CD4-positive, CD25-positive, alpha-beta regulatory T cell (primary cell): ENCODE data around the gene WDR27. TPM values are rescaled to one million over a fixed set of nuclear protein-coding genes. Genes with fewer than 3 reads are reported as not detected.
"Not testable (repeated sequence)": the region's sequence is repeated elsewhere in the genome, so short reads cannot be mapped to it uniquely, and the experiment has no call there.

Experiments
- ATAC-seq, 2 donors: fragments of 150-1000 bp; cut with Tn5 transposase; one replicate each; pipeline ENCODE4 v1.10.0; 2021; ENCODE audit warnings: low read depth in 2 of 2, moderate number of reproducible peaks in 2 of 2, moderate library complexity in 1 of 2
- DNase-seq, 3 donors: peaks; one replicate each; pipeline versions ENCODE4 v3.0.0 to v3.0.0-alpha.2; 2012 to 2022; ENCODE audit warnings: mixed read lengths in 1 of 3
- H3K27ac ChIP-seq: one replicate; pipeline ENCODE4 v1.7.0; 2013; ENCODE audit warnings: mild to moderate bottlenecking, low read length; ENCODE audit not compliant: insufficient read depth, poor library complexity, severe bottlenecking
- H3K27me3 ChIP-seq: one replicate; pipeline ENCODE4 v1.7.0; 2013; ENCODE audit warnings: low read length; ENCODE audit not compliant: control insufficient read depth, insufficient read depth
- H3K36me3 ChIP-seq: one replicate; pipeline ENCODE4 v1.7.0; 2013; ENCODE audit warnings: mild to moderate bottlenecking, low read length, moderate library complexity; ENCODE audit not compliant: control insufficient read depth, insufficient read depth
- H3K4me1 ChIP-seq: 2 replicates; pipeline ENCODE4 v1.7.0; 2013; ENCODE audit warnings: mild to moderate bottlenecking, low read length; ENCODE audit not compliant: insufficient read depth, control insufficient read depth, poor library complexity, severe bottlenecking
- H3K4me3 ChIP-seq: one replicate; pipeline ENCODE4 v1.7.0; 2013; ENCODE audit warnings: low read depth, mild to moderate bottlenecking, low read length, moderate library complexity
- H3K9me3 ChIP-seq, 2 experiments: 1 replicate in 1 of 2; 2 replicates in 1 of 2; pipeline ENCODE4 v1.7.0; 2013; ENCODE audit warnings: low read length in 2 of 2, mild to moderate bottlenecking in 1 of 2, moderate library complexity in 1 of 2; ENCODE audit not compliant: control insufficient read depth in 2 of 2
- H3K27ac Mint-ChIP-seq, 3 donors: one replicate each; pipeline ENCODE4 v1.8.0; 2020 to 2022; ENCODE audit warnings: mild to moderate bottlenecking in 3 of 3, mixed read lengths in 3 of 3, moderate library complexity in 2 of 3
- H3K27me3 Mint-ChIP-seq: one replicate; pipeline ENCODE4 v1.8.0; 2022; ENCODE audit warnings: mild to moderate bottlenecking, mixed read lengths
- H3K36me3 Mint-ChIP-seq: one replicate; pipeline ENCODE4 v1.8.0; 2020; ENCODE audit warnings: mixed read lengths
- H3K4me1 Mint-ChIP-seq, 4 donors: one replicate each; pipeline ENCODE4 v1.8.0; 2020 to 2022; ENCODE audit warnings: mixed read lengths in 4 of 4, mild to moderate bottlenecking in 1 of 4
- H3K4me3 Mint-ChIP-seq, 4 donors: one replicate each; pipeline ENCODE4 v1.8.0; 2020 to 2022; ENCODE audit warnings: mild to moderate bottlenecking in 4 of 4, mixed read lengths in 4 of 4, moderate library complexity in 3 of 4
- H3K9me3 Mint-ChIP-seq, 7 donors: one replicate each; pipeline ENCODE4 v1.8.0; 2020 to 2022; ENCODE audit warnings: mixed read lengths in 7 of 7, mild to moderate bottlenecking in 3 of 7, moderate library complexity in 2 of 7
- polyA plus RNA-seq, 4 donors: library from polyadenylated mRNA; unstranded; fragments of 300-500 nt; fragmentation: Illumina TruSeq; gene quantifications; one replicate each; pipeline ENCODE4 v1.2.3, GENCODE V29; 2021
- total RNA-seq: library from RNA; stranded (reverse); gene quantifications from one replicate; pipeline ENCODE4 v1.2.3, GENCODE V29; 2022

The WDR27 gene
- total and polyA plus RNA-seq, 5 donors from 2014 or later, result 3.7 to 30.7 (median 5.1) TPM

DNA sequence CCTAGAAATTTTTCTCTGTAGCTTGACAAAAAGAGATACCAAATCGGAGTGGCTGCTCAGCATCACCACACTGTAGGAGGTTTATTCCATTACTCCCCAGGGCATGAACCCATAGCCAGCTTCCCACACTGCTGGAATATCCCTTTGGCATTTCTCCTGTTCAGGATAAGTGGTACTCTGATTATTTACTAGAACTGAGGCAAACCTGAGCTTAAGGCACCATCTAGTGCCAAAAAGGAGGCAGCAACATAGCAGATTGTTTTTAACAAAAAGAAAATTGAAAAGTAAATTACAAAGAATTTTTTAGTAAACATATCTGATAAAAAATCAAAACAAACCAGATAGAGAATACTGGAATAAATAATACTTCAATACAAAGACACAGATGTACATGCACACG, 181.7 kb downstream of the WDR27 start:
- no peaks in the 10 kb centered on the region for H3K36me3 ChIP-seq
- peaks cover 3 to 11% of the 10 kb centered on the region in 2 experiments for H3K9me3 ChIP-seq
- Mint-ChIP-seq H3K27ac (no peak overlapping the region), H3K36me3 (peaks cover 18% of the 10 kb centered on the region), H3K4me3 (no peak overlapping the region), H3K4me1 (no peaks in the 10 kb centered on the region), H3K27me3 (no peaks in the 10 kb centered on the region), H3K9me3 (peaks cover 0 to 27% (median 9%) of the 10 kb centered on the region in 7 donors)
- ATAC-seq, result no peak
- no peaks in the 10 kb centered on the region for H3K4me1 ChIP-seq
- DNase-seq, result no peak
- no peak overlapping the region for H3K4me3 ChIP-seq
- no peak overlapping the region for H3K27ac ChIP-seq
- no peaks in the 10 kb centered on the region for H3K27me3 ChIP-seq

DNA sequence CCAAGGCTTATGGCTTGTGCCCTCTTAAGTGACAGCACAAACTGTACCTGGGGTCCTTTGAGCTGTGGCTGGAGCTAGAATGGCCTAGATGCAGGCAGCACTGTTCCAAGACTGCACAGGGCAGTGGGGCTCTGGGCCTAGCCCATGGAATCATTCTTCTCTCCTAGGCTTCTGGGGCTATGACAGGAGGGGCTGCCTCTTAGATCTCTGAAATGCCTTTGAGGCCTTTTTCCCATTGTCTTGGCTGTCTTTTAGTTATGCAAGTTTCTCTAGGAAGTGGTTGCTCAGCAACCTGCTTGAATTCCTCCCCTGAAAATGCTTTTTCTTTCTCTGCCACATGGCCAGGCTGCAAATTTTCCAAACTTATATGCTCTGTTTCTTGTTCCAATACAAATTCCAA, 183.4 kb downstream of the WDR27 start:
- no peaks in the 10 kb centered on the region for H3K27me3 Mint-ChIP-seq
- H3K9me3 Mint-ChIP-seq, result peaks cover 0 to 27% (median 9%) of the 10 kb centered on the region in 7 donors
- Histone ChIP-seq H3K9me3 (peaks cover 3 to 11% of the 10 kb centered on the region in 2 experiments), H3K36me3 (no peaks in the 10 kb centered on the region), H3K27ac (no peak overlapping the region), H3K27me3 (no peaks in the 10 kb centered on the region), H3K4me3 (no peak overlapping the region), H3K4me1 (no peaks in the 10 kb centered on the region)
- DNase-seq (no peak), ATAC-seq (no peak)
- H3K27ac Mint-ChIP-seq, result no peak overlapping the region
- no peak overlapping the region for H3K4me3 Mint-ChIP-seq
- peaks cover 18% of the 10 kb centered on the region for H3K36me3 Mint-ChIP-seq
- H3K4me1 Mint-ChIP-seq, result no peaks in the 10 kb centered on the region

DNA sequence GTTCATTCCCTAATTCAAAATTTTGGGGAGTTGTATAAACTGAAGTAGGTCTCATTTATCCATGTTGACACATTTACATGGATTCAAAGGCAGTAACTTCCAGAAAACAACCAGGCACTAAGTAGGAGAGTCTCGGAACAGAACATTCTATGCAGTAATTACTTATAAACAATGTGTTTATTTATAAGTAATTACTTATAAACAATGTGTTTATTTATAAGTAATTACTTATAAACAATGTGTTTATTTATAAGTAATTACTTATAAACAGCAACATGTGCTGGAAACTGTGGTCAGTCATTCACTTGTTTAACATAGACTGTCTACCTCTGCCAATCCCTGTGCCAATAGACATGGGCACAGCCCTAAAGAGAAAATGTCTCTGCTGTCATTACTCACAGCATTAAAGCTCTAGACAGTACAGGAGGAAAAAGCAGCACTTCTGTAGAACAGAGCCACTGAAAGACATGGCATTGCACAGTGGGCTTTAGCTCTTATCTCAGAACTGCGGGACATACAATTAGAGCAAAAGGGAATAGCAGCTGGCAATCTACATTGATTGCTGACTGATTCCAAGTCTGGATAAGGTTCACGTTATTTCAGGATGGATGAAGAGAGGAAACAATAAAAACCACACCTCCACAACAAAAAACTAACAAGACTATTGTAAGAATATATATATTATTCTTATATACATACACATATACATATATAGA, 188.2 kb downstream of the WDR27 start:
- no peak overlapping the region for H3K27ac Mint-ChIP-seq
- no peak overlapping the region for H3K4me3 ChIP-seq
- H3K9me3 ChIP-seq, result peaks cover 3 to 7% of the 10 kb centered on the region in 2 experiments
- H3K4me1 ChIP-seq, result no peaks in the 10 kb centered on the region
- H3K27me3 Mint-ChIP-seq, result no peaks in the 10 kb centered on the region
- no peaks in the 10 kb centered on the region for H3K27me3 ChIP-seq
- peaks cover under 1% of the 10 kb centered on the region for H3K36me3 Mint-ChIP-seq
- no peak for DNase-seq
- H3K27ac ChIP-seq, result no peak overlapping the region
- no peak for ATAC-seq
- H3K4me1 Mint-ChIP-seq, result no peaks in the 10 kb centered on the region
- H3K36me3 ChIP-seq, result no peaks in the 10 kb centered on the region
- peaks cover 0 to 10% (median 2%) of the 10 kb centered on the region in 7 donors for H3K9me3 Mint-ChIP-seq
- H3K4me3 Mint-ChIP-seq, result no peak overlapping the region

DNA sequence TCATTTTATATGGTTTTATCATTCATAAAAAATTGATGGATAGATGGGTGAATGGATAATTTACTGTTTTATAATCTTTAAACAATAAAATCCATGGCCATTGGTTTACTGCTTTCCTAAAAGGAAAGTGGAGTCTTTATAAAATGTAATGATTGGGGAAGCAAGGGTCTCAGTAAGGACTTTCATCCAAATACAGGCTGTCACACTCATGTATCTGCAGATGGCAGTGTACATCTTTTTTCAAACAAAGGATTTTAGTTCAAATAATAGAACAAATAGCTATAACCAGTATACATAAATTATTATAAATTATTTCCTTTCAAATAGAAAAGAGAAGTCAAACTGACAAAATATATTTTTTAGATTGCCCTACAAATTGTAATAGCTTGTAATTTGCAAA, 190.0 kb downstream of the WDR27 start:
- H3K36me3 ChIP-seq, H3K4me3 Mint-ChIP-seq, H3K9me3 ChIP-seq, H3K27ac Mint-ChIP-seq, H3K27me3 Mint-ChIP-seq, H3K36me3 Mint-ChIP-seq, H3K4me3 ChIP-seq, H3K27ac ChIP-seq, H3K27me3 ChIP-seq, H3K4me1 Mint-ChIP-seq, DNase-seq, ATAC-seq, H3K9me3 Mint-ChIP-seq, H3K4me1 ChIP-seq: not testable (repeated sequence)

DNA sequence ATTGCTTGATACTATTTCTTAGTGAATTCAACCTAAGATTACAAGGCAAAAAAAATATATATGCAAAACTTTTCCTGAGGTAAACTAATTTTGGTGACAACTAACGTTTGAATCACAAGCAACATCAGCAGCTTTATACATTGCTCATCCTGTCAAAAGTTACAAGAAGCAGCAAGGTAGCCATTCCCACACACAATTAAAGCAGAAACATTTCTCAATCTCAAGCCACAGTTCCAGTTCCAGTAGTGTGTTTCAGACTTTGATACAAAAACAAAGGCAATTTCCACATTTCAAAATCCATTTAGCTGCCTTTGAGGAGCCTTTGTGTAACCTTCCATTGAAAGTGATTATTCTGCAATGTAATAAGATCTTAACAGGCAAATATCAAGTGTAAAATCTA, 191.0 kb downstream of the WDR27 start:
- no peaks in the 10 kb centered on the region for H3K9me3 ChIP-seq
- no peak overlapping the region for H3K27ac ChIP-seq
- Mint-ChIP-seq H3K36me3 (no peaks in the 10 kb centered on the region), H3K4me1 (no peaks in the 10 kb centered on the region), H3K9me3 (peaks cover 0 to 8% (median 4%) of the 10 kb centered on the region in 7 donors), H3K27me3 (no peaks in the 10 kb centered on the region), H3K4me3 (no peak overlapping the region), H3K27ac (no peak overlapping the region)
- no peak overlapping the region for H3K4me3 ChIP-seq
- no peak for DNase-seq
- H3K4me1 ChIP-seq, result no peaks in the 10 kb centered on the region
- H3K27me3 ChIP-seq, result no peaks in the 10 kb centered on the region
- ATAC-seq, result no peak
- H3K36me3 ChIP-seq, result no peaks in the 10 kb centered on the region

DNA sequence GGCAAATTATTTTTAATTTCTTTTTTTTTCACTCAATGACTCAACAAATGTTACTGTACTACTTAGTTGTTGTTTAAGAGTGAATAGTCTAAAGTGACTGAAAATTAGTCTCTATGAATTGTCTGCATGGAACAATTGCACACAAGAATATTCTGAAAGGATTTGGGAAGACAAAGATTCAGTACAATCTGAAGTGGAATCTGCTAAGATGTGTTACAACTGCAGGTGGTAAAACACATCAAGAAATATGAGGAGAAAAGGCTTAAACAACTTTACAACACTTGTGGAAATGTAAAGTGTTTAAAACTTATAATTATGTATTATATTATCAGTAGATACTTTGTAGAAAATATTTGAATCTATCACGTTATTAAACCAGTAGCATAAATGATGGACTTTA, 193.4 kb downstream of the WDR27 start:
- ATAC-seq, result no peak
- H3K9me3 Mint-ChIP-seq, result peaks cover 0 to 8% (median 0%) of the 10 kb centered on the region in 7 donors
- Histone ChIP-seq H3K27me3 (no peaks in the 10 kb centered on the region), H3K4me1 (no peaks in the 10 kb centered on the region), H3K4me3 (no peak overlapping the region), H3K36me3 (no peaks in the 10 kb centered on the region), H3K27ac (no peak overlapping the region), H3K9me3 (no peaks in the 10 kb centered on the region)
- no peak overlapping the region for H3K27ac Mint-ChIP-seq
- H3K27me3 Mint-ChIP-seq, result no peaks in the 10 kb centered on the region
- H3K4me3 Mint-ChIP-seq, result no peak overlapping the region
- H3K36me3 Mint-ChIP-seq, result no peaks in the 10 kb centered on the region
- H3K4me1 Mint-ChIP-seq, result no peaks in the 10 kb centered on the region
- no peak for DNase-seq

DNA sequence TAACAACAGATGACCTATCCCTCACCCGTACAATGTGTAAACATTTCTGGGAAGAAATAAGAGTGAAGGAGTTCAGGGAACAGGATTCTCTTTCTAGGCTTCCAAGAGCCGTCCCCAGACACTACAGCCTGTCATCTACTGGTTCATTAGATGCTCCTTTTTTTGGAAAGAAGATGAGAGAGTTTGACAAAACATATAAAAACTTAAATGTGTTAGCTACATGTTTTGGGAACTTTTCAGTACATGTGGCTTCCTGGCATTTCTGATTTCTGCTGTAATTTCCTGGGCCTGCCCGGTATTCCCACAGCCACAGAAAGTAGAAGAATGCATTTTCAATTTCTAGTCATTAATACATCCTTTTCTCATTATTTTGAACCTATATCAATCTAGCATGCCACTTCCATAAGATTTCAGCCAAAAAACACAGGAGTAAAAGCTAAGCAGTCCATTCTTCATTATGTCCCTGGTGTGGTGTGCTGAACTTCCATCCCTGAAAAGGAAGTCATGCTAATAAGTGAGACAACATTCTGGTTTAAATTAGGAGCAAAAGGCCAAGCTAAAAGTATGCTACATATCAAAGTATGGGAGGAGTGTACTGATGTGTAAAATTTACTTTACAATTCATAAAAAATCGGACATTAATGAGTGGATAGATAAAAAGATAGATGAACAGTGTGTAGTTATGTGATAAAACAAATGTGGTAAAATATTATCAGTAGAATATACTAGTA, 198.2 kb downstream of the WDR27 start:
- Mint-ChIP-seq H3K4me3 (no peak overlapping the region), H3K9me3 (peaks cover 0 to 8% (median 0%) of the 10 kb centered on the region in 7 donors), H3K27ac (no peak overlapping the region), H3K4me1 (no peaks in the 10 kb centered on the region), H3K27me3 (no peaks in the 10 kb centered on the region), H3K36me3 (no peaks in the 10 kb centered on the region)
- Histone ChIP-seq H3K27me3 (no peaks in the 10 kb centered on the region), H3K4me3 (no peak overlapping the region), H3K36me3 (no peaks in the 10 kb centered on the region), H3K4me1 (no peaks in the 10 kb centered on the region), H3K9me3 (no peaks in the 10 kb centered on the region), H3K27ac (no peak overlapping the region)
- ATAC-seq, result no peak
- no peak for DNase-seq

DNA sequence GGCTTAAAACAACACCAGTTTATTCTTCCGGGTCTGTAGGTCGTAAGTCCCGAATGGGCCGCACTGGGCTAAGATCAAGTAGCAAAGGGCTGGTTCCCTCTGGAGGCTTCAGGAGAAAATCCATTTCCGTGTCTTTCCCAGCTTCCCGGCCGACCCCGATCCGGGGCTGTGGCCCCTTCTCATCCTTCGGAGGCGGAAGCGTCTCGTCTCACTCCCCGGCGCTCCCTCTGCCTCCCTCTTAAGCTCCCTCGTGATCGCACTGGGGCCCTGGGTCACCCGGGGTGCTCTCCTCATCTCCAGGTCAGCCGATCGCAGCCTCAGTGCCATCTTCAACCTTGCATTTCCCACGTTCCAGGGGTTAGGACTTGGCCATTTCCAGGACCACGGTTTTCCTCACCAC, 199.4 kb downstream of the WDR27 start:
- Mint-ChIP-seq H3K4me3 (no peak overlapping the region), H3K9me3 (no peaks in the 10 kb centered on the region)
- DNase-seq, result no peak

More for the DNA sequence above, 199.4 kb downstream of the WDR27 start:
- Histone ChIP-seq H3K4me1 (no peaks in the 10 kb centered on the region), H3K36me3 (no peaks in the 10 kb centered on the region), H3K27me3 (no peaks in the 10 kb centered on the region), H3K9me3 (no peaks in the 10 kb centered on the region), H3K4me3 (no peak overlapping the region), H3K27ac (no peak overlapping the region)
- Mint-ChIP-seq H3K4me1 (no peaks in the 10 kb centered on the region), H3K36me3 (no peaks in the 10 kb centered on the region), H3K27me3 (peaks cover 8% of the 10 kb centered on the region), H3K27ac (no peak overlapping the region)
- no peak for ATAC-seq
